Stimulated activated CD4-positive, alpha-beta T cell treated with anti-CD3 and anti-CD28 coated beads, Interleukin-4, amount 100 ng/mL, for 24 hours (primary cell): ENCODE results near the gene RPL37A.
A peak's percentile ranks its signal among the peaks of the same experiment; 100 is the strongest.
"Not testable (repeated sequence)": the region's sequence is repeated elsewhere in the genome, so short reads cannot be mapped to it uniquely, and the experiment has no call there.

Experiments used
- DNase-seq: peaks from one replicate; pipeline ENCODE4 v3.0.0-alpha.2; 2020

The RPL37A gene

DNA sequence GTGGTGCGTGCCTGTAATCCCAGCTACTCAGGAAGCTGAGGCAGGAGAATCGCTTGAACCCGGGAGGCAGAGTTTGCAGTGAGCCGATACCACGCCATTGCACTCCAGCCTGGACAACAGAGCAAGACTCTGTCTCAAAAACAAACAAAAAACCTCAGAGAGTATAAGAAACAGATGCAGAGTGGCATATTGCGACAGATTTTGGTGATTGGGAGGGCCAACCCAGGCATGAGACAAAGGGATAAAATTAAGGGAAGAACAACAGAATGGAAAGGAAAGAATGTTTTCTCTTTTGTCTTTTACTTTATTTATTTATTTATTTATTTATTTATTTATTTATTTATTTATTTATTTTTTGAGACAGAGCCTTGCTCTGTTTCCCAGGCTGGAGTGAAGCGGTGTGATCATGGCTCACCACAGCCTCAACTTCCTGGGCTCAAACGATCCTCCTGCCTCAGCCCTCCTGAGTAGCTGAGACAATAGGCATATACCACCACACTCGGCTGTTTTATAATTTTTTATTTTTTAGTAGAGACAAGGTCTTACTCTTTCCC, 20.0 kb downstream of the RPL37A start:
- DNase-seq, result not testable (repeated sequence)

GRCh38 chr2:216519154-216519762, 20.6 kb downstream of the RPL37A start:
- DNase-seq, result peak; percentile 64

DNA sequence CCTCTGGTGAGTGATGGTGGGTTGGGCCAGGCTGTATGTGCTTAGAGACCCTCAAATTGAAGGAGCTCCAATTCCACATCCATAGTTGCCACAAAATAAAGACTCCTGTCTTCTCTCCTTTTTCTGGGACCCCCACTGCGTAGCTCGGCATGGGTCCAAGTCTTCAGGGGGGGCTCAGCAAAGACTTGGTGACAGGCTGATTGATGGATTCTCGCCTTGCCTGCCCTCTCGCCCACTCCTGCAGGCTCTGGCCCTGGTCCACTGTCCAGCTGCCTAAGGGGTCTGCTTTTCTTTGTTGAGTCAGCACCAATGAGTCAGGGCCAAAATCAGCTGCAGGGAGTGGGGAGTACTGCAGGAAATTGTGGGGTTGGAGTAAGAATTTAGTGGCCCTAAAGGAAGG, 21.5 kb downstream of the RPL37A start:
- DNase-seq, result no peak

GRCh38 chr2:216522892-216523502, 24.4 kb downstream of the RPL37A start:
- DNase-seq, result no peak

DNA sequence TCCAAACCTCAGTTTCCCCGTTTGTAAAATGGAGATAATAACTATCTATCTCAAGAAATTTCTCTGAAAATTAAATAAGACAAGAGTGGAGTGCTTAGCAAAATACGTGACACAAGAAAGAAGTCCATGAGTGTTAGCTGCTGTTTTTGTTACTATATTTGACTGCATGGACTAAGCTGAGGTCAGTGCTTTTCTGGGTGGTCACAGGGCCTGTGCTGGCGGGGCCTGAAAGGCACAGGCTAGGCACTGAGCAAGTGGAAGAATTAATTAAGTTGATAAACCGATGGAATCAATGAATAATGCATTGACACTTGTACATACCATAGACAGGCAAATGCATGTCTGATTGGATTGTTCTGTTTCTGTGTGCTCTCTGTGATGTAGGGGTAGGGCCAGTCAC, 27.3 kb downstream of the RPL37A start:
- no peak for DNase-seq

- no peak for DNase-seq
Measured at GRCh38 chr2:216526939-216527338, 28.3 kb downstream of the RPL37A start.

GRCh38 chr2:216527600-216527999, 29.0 kb downstream of the RPL37A start:
- no peak for DNase-seq

DNA sequence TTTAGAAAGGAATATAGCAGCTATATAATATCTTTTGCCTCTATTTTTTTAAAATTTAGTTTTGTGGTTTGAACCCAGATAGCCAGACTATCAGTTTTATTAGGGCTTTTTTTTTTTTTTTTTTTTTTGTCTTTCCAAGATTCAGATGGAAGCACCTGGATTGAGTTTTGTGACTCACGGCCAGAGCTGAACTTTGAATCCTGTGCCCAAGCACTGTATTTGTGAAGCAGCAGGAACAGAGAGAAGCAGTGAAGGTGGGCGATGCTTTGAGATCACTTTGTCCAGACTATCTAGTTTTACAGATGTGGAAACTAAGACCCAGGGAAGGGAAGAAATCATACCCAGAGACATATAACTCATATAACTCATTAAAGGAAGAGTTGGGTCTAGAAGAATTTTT, 33.9 kb downstream of the RPL37A start:
- no peak for DNase-seq

DNA sequence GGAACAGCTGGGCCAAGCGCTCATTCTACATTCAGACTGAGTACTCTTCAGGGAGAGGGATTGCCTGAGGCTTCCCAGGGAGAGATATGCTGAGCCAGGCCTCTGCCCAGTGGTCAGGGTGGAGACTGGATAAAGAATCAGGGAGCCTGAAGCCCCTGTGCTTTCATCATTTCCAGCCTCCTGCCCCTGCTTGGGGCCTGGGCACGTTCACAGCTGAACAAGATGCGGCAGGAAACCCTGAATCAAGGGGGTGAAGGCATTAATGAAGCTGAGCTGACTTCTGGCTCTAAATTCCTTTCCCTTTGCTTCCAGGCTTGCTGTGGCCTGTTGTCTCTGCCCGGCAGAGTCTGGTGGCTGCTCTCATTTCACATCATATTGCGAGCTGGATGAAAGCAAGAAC, 35.0 kb downstream of the RPL37A start:
- DNase-seq, result no peak

DNA sequence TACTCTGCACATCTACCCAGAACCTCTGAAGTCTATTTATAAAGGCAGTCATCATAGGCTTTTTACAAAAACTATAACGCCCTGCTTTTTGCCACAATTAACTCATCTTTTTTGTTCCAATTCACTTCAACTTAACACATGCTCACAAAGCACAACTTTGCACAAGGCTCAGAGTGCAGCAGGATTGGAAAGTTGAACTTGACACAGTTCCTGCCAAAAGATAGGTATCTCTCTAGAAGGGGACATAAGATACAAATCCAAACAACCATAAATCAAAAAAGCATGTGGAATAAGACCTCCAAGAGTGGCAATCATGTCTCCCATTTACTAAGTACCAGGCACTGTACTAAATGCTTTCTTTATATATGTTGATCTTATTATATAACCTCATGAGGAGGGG, 36.2 kb downstream of the RPL37A start:
- DNase-seq, result no peak

- no peak for DNase-seq
Measured at GRCh38 chr2:216535454-216535995, 36.9 kb downstream of the RPL37A start.

DNA sequence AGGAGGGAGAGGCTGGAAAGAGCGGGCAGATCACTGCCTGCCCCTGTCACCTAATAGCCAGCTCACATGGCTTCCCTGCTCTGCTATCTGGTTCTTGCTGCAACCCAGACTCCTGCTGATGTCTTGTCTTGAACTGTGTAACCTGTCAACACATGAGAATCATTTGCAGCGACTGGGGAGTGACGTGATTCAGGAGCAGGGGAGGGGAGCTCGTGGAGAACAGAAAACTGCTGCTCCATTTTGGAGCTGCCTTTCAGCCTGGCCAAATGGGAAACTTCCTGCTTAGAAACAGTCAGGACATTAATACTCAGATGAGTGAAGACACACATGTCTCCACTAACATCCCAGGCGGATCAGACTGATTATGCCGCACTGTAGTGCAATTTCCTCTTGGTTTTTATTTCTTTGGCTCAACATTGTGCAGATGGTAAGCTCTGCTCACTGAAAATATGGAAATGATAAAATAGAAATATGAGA, 38.1 kb downstream of the RPL37A start:
- DNase-seq, result no peak

- DNase-seq, result no peak
Measured at GRCh38 chr2:216537366-216537765, 38.7 kb downstream of the RPL37A start.

DNA sequence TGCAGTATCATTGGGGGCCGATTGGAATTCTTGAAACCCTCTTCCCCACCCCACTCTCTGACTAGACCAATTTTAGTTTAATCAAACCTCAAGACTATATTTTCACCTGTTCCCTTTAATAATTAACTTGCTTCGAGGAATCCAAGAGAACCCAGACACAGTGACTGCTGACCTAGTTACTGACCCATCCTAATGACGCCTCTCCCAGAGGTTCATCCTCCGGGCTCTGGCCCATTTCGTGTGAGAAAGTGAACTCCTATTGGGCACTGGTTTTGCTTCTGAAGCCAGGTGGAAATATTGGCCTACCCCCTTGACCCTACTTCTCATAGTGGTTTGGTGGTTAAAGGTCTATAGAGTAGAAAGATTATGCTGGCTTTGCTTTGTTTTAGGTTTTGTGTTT, 39.9 kb downstream of the RPL37A start:
- DNase-seq, result no peak

DNA sequence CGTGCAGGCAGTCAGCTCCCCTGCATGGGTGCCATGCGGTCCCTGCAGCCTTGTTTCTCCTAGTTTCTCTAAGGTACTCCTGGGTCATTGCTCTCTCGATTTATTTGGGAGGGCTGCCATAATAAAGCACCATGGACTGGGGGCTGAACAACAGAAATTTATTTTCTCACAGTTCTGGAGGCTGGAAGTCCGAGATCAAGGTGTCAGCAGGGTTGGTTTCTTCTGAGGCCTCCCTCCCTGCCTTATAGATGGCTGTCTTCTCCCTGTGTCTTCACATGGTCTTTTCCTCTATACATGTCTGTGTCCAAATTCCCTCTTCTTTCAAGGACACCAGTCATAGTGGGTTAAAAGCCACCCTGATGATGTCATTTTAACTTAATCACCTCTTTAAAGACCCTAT, 40.5 kb downstream of the RPL37A start:
- DNase-seq, result no peak

DNA sequence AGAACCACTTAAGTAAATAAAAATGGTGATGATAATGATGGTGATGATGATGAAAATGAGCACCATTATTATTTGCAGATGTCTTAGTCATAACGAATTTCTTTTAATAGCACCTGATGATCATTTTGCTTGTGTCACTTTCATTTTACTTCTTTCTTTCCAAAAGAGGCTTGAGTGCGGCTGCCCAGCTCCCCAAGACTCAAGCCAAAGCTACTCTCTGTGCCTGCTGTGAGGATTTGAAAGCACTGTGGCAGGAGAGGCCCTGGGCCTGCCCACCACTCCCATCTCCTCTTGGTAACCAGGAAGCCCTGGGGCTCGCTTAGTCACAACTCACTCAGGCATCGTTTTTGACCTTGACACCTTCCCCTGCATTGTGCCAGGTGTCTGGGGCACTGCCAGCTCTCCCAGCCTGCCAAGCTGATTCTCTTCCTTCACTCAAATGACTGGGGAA, 41.2 kb downstream of the RPL37A start:
- no peak for DNase-seq

DNA sequence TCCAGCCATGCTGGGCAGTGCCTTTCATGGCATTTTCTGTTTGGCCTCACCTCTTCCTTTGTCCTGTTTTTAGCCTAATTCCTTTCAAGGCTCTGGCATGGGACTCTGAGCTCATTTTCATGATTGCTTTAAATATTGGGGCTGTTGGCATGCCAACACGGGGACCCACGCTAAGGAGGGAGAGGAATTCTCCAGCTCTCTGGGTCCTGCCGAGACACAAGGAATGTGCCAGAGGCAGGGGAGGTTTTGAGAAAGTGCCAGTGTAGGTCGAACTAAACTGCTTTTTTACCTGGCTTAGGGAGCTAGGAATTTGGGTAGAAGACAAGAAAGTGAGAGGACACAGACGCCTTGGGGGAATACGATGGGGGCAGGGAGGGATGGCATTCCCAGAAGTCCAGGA, 42.3 kb downstream of the RPL37A start:
- no peak for DNase-seq

GRCh38 chr2:216541505-216541904, 42.9 kb downstream of the RPL37A start:
- no peak for DNase-seq

GRCh38 chr2:216545359-216545758, 46.7 kb downstream of the RPL37A start:
- no peak for DNase-seq

GRCh38 chr2:216546241-216546640, 47.6 kb downstream of the RPL37A start:
- DNase-seq, result no peak

GRCh38 chr2:216546641-216547403, 48.2 kb downstream of the RPL37A start:
- DNase-seq, result no peak

DNA sequence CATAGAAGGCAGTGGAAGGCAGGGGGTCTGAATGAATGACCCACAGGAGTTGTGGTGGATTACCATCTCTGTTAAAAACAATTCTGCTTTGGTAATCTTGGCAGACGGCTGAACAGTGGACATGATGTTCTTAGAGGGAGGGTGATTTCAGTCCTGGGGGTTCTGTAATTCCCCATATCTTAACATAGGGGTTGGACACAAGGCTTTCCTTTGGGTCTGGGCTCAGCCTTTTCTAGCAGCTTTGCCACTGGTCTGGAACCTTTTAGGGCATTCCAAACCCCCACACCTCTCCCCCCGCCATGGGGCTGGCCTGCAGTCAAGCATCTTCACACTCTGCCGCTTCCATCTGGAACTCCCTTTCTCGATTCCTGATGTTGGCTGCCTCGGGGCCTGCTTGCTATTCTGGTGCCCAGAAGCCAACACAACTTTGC, 50.3 kb downstream of the RPL37A start:
- no peak for DNase-seq

DNA sequence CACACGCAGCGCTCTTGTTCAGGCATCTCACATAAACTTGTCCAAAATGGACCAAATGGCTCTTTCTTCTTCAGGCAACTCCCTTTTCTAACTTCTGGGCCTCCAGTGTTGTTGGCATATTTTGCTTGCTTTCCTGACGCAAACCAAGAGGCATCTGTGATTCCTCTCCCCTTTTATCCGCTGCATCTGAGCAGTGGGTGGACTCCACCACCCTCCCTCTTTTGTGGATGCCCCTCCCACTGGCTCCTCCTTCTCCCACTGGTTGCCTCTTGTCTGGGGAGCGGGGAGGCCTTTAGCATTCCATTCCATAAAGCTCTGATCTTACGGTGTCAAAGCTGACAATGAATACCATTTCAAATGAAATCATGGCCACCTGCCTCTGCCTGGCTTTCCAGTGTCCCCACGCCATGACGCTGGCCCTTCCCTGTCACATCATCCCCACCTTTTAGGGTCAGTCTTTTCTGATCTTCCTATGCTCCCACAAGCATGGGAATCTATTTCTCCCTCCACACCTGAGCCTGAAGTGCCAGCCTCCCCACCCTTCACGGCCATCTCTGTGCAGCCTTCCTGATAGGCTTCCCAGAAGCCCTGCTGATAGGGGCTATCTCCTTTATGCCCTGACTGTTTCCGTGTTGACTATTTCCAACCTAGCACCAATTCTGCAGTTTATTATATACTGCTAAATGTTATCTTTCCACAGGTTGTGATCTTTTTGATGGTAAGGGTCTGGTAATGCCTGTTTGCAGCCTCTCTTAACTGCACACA, 51.5 kb downstream of the RPL37A start:
- DNase-seq, result no peak
